CD4-positive, alpha-beta memory T cell (primary cell): ENCODE results near the gene CACNA1A. TPM values are rescaled to one million over a fixed set of nuclear protein-coding genes. Genes with fewer than 3 reads are reported as not detected.
"Not testable (repeated sequence)": the region's sequence is repeated elsewhere in the genome, so short reads cannot be mapped to it uniquely, and the experiment has no call there.

ENCODE experiments used
- CTCF ChIA-PET: fragments of 350-600 bp; sonication (Branson Sonifier 250); formaldehyde crosslinking; loops from one replicate; lab custom pipeline; 2021; ENCODE audit warnings: inconsistent platforms; ENCODE audit not compliant: partially characterized antibody; lab: Charles Lee
- POLR2A ChIA-PET: fragments of 350-600 bp; sonication (Branson Sonifier 250); formaldehyde crosslinking; loops from one replicate; lab custom pipeline; 2021; ENCODE audit not compliant: partially characterized antibody; lab: Charles Lee
- DNase-seq, 5 donors: peaks; one replicate each; pipeline versions ENCODE4 v3.0.0 to v3.0.0-alpha.2; 2020 to 2022; ENCODE audit warnings: mixed read lengths in 1 of 5
- H3K27ac ChIP-seq: one replicate; pipeline ENCODE4 v1.7.0; 2013; ENCODE audit warnings: low read depth, low read length
- H3K27me3 ChIP-seq: 2 replicates; pipeline ENCODE4 v1.7.0; 2013; ENCODE audit warnings: mild to moderate bottlenecking, low read length, moderate library complexity; ENCODE audit not compliant: insufficient read depth
- H3K36me3 ChIP-seq: 2 replicates; pipeline ENCODE4 v1.7.0; 2013; ENCODE audit warnings: mild to moderate bottlenecking, low read length, moderate library complexity; ENCODE audit not compliant: insufficient read depth
- H3K4me1 ChIP-seq: 2 replicates; pipeline ENCODE4 v1.7.0; 2013; ENCODE audit warnings: mild to moderate bottlenecking, low read length, moderate library complexity; ENCODE audit not compliant: insufficient read depth
- H3K4me3 ChIP-seq, 2 donors: one replicate each; pipeline ENCODE4 v1.7.0; 2013; ENCODE audit warnings: low read length in 2 of 2, mild to moderate bottlenecking in 1 of 2
- H3K9me3 ChIP-seq, 2 donors: one replicate each; pipeline ENCODE4 v1.7.0; 2013; ENCODE audit warnings: low read length in 2 of 2, control low read depth in 1 of 2; ENCODE audit not compliant: control insufficient read depth in 1 of 2
- H3K27ac Mint-ChIP-seq, 7 donors: one replicate each; pipeline ENCODE4 v1.8.0; 2020 to 2021; ENCODE audit warnings: mixed read lengths in 7 of 7, mild to moderate bottlenecking in 6 of 7, inconsistent platforms in 3 of 7, moderate library complexity in 3 of 7
- H3K27me3 Mint-ChIP-seq, 2 donors: one replicate each; pipeline ENCODE4 v1.8.0; 2020 to 2021; ENCODE audit warnings: mixed read lengths in 2 of 2
- H3K36me3 Mint-ChIP-seq, 2 donors: one replicate each; pipeline ENCODE4 v1.8.0; 2020 to 2021; ENCODE audit warnings: mixed read lengths in 2 of 2, inconsistent platforms in 1 of 2, mild to moderate bottlenecking in 1 of 2
- H3K4me1 Mint-ChIP-seq, 4 donors: one replicate each; pipeline ENCODE4 v1.8.0; 2020 to 2021; ENCODE audit warnings: mixed read lengths in 4 of 4, mild to moderate bottlenecking in 1 of 4
- H3K4me3 Mint-ChIP-seq, 8 donors: one replicate each; pipeline ENCODE4 v1.8.0; 2020 to 2021; ENCODE audit warnings: mixed read lengths in 8 of 8, mild to moderate bottlenecking in 7 of 8, moderate library complexity in 6 of 8, inconsistent platforms in 3 of 8
- H3K9me3 Mint-ChIP-seq, 8 donors: one replicate each; pipeline ENCODE4 v1.8.0; 2020 to 2021; ENCODE audit warnings: mixed read lengths in 8 of 8, mild to moderate bottlenecking in 5 of 8, inconsistent platforms in 3 of 8, moderate library complexity in 1 of 8
- intact Hi-C: fragments of 100-400 bp; cut with micrococcal nuclease; formaldehyde crosslinking; loops from one replicate; pipeline ENCODE4 v1.15.1; 2023
- polyA plus RNA-seq, 2 donors: library from polyadenylated mRNA; unstranded; fragments of 300-500 nt; fragmentation: Illumina TruSeq; gene quantifications; one replicate each; pipeline ENCODE4 v1.2.3, GENCODE V29; 2021
- total RNA-seq, 2 experiments: library from RNA; stranded (reverse); gene quantifications; one replicate each; pipeline ENCODE4 v1.2.3, GENCODE V29; 2021

CACNA1A gene
- total and polyA plus RNA-seq, 4 experiments from 2014 or later = 0.19 to 0.35 (median 0.26) TPM

- H3K4me1 ChIP-seq = no peaks in the 10 kb centered on the region
- Mint-ChIP-seq H3K4me3 (peak overlapping the region in 1 of 8 donors; percentile 95), H3K36me3 (peaks cover 0 to 2% of the 10 kb centered on the region in 2 donors), H3K27ac (no peak overlapping the region), H3K4me1 (peaks cover 4 to 13% (median 8%) of the 10 kb centered on the region in 4 donors), H3K9me3 (no peaks in the 10 kb centered on the region), H3K27me3 (no peaks in the 10 kb centered on the region)
- POLR2A ChIA-PET = interaction anchor here (1.5 kb wide), 1 partner anchor 55 kb away, joined by 7 read pairs; no protein-coding TSS in a partner anchor
- peak overlapping the region in 1 of 2 donors; percentile 60 for H3K4me3 ChIP-seq
- CTCF ChIA-PET = interaction anchor here (2.7 kb wide), 1 partner anchor 12 kb away, joined by 9 read pairs; no protein-coding TSS in a partner anchor
- no peaks in the 10 kb centered on the region for H3K36me3 ChIP-seq
- DNase-seq = no peak
- no peak overlapping the region for H3K27ac ChIP-seq
- intact Hi-C loops = no loop called here
- H3K27me3 ChIP-seq = no peaks in the 10 kb centered on the region
- no peaks in the 10 kb centered on the region for H3K9me3 ChIP-seq
Measured at GRCh38 chr19:13207237-13207845, 298.9 kb downstream of the CACNA1A start.

- no peaks in the 10 kb centered on the region for H3K27me3 Mint-ChIP-seq
- H3K27me3 ChIP-seq = no peaks in the 10 kb centered on the region
- no peaks in the 10 kb centered on the region for H3K4me1 ChIP-seq
- H3K36me3 Mint-ChIP-seq = peaks cover 0 to 2% of the 10 kb centered on the region in 2 donors
- H3K4me1 Mint-ChIP-seq = peaks cover 4 to 12% (median 8%) of the 10 kb centered on the region in 4 donors
- no peaks in the 10 kb centered on the region for H3K9me3 ChIP-seq
- H3K4me3 Mint-ChIP-seq = peak overlapping the region in 6 of 8 donors; percentile 42 to 77 (median 74)
- ChIA-PET POLR2A (interaction anchor here (0.6 to 1.3 kb wide), 2 partner anchors 43 to 51 kb away, joined by 3 to 6 read pairs; no protein-coding TSS in a partner anchor), CTCF (interaction anchor here (0.6 to 2.7 kb wide), 3 partner anchors 11 to 175 kb away, joined by 3 to 9 read pairs (median 4); no protein-coding TSS in a partner anchor)
- H3K27ac ChIP-seq = no peak overlapping the region
- DNase-seq = no peak
- H3K27ac Mint-ChIP-seq = peak overlapping the region in 3 of 7 donors; percentile 20 to 67 (median 66)
- H3K4me3 ChIP-seq = no peak overlapping the region
- intact Hi-C loops = no loop called here
- no peaks in the 10 kb centered on the region for H3K9me3 Mint-ChIP-seq
- no peaks in the 10 kb centered on the region for H3K36me3 ChIP-seq
Measured at GRCh38 chr19:13206587-13206986, 299.7 kb downstream of the CACNA1A start.

- intact Hi-C loops, POLR2A ChIA-PET, DNase-seq, H3K9me3 Mint-ChIP-seq, H3K36me3 Mint-ChIP-seq, H3K4me1 Mint-ChIP-seq, H3K27ac Mint-ChIP-seq, H3K4me3 Mint-ChIP-seq, H3K4me1 ChIP-seq, H3K36me3 ChIP-seq, H3K27me3 Mint-ChIP-seq, H3K27me3 ChIP-seq, H3K9me3 ChIP-seq, H3K4me3 ChIP-seq, H3K27ac ChIP-seq: not testable (repeated sequence)
- CTCF ChIA-PET = interaction anchor here (0.9 to 1.7 kb wide), 3 partner anchors 9 to 30 kb away, joined by 3 to 4 read pairs (median 3); no protein-coding TSS in a partner anchor
Measured at GRCh38 chr19:13202112-13202511, 304.2 kb downstream of the CACNA1A start.

- Mint-ChIP-seq H3K27ac (no peak overlapping the region), H3K36me3 (no peaks in the 10 kb centered on the region), H3K4me3 (no peak overlapping the region), H3K4me1 (peaks cover 10 to 18% (median 15%) of the 10 kb centered on the region in 4 donors), H3K27me3 (no peaks in the 10 kb centered on the region), H3K9me3 (no peaks in the 10 kb centered on the region)
- POLR2A ChIA-PET = interaction anchor here (1.5 kb wide), 1 partner anchor 44 kb away, joined by 5 read pairs; no protein-coding TSS in a partner anchor
- no peak for DNase-seq
- Histone ChIP-seq H3K9me3 (no peaks in the 10 kb centered on the region), H3K27ac (no peak overlapping the region), H3K36me3 (no peaks in the 10 kb centered on the region), H3K4me1 (peaks cover 25% of the 10 kb centered on the region), H3K4me3 (no peak overlapping the region), H3K27me3 (no peaks in the 10 kb centered on the region)
- CTCF ChIA-PET = interaction anchor here (0.7 kb wide), 1 partner anchor 402 kb away, joined by 3 read pairs; no protein-coding TSS in a partner anchor
- intact Hi-C loops = no loop called here
Measured at GRCh38 chr19:13198634-13199033, 307.6 kb downstream of the CACNA1A start.

- H3K36me3 ChIP-seq = no peaks in the 10 kb centered on the region
- H3K4me3 Mint-ChIP-seq = peak overlapping the region in 6 of 8 donors; percentile 9 to 68 (median 56)
- intact Hi-C loops = loop anchor here (1.0 to 2.0 kb wide), 3 partner anchors 17 to 45 kb away; partner anchors contain the start of genes IER2 and STX10
Measured at GRCh38 chr19:13195678-13196077, 310.6 kb downstream of the CACNA1A start.

GRCh38 chr19:13190781-13191540 lies 315.3 kb downstream of the CACNA1A start:
- Mint-ChIP-seq H3K4me3 (peak overlapping the region in 1 of 8 donors; percentile 29), H3K4me1 (peaks cover 18 to 55% (median 37%) of the 10 kb centered on the region in 4 donors), H3K36me3 (no peaks in the 10 kb centered on the region), H3K27me3 (no peaks in the 10 kb centered on the region), H3K9me3 (no peaks in the 10 kb centered on the region), H3K27ac (peak overlapping the region in 1 of 7 donors; percentile 27)
- ChIA-PET CTCF (interaction anchor here (1.4 to 5.2 kb wide), 2 partner anchors 11 to 72 kb away, joined by 3 to 91 read pairs; no protein-coding TSS in a partner anchor), POLR2A (interaction anchor here (1.0 to 5.9 kb wide), 4 partner anchors 23 to 35 kb away, joined by 3 to 29 read pairs (median 6); no protein-coding TSS in a partner anchor)
- Histone ChIP-seq H3K27me3 (no peaks in the 10 kb centered on the region), H3K4me1 (peaks cover 46% of the 10 kb centered on the region), H3K4me3 (no peak overlapping the region), H3K27ac (no peak overlapping the region), H3K9me3 (no peaks in the 10 kb centered on the region), H3K36me3 (no peaks in the 10 kb centered on the region)
- DNase-seq = no peak
- intact Hi-C loops = no loop called here

More at GRCh38 chr19:13195678-13196077, 310.6 kb downstream of the CACNA1A start:
- H3K4me1 Mint-ChIP-seq = peaks cover 12 to 32% (median 23%) of the 10 kb centered on the region in 4 donors
- H3K27ac ChIP-seq = no peak overlapping the region
- peak overlapping the region in 6 of 7 donors; percentile 52 to 91 (median 75) for H3K27ac Mint-ChIP-seq
- peaks cover 39% of the 10 kb centered on the region for H3K4me1 ChIP-seq
- POLR2A ChIA-PET = interaction anchor here (0.9 to 5.9 kb wide), 13 partner anchors 13 to 96 kb away, joined by 3 to 69 read pairs (median 10); partner anchors contain the start of genes IER2, NACC1 and STX10
- H3K9me3 ChIP-seq = no peaks in the 10 kb centered on the region
- CTCF ChIA-PET = interaction anchor here (0.9 to 5.2 kb wide), 30 partner anchors 9 to 394 kb away, joined by 3 to 91 read pairs (median 8); partner anchors contain the start of genes GCDH, IER2 and STX10
- H3K36me3 Mint-ChIP-seq = no peaks in the 10 kb centered on the region
- H3K4me3 ChIP-seq = no peak overlapping the region
- DNase-seq = peak; percentile 60 to 66 (median 62)
- H3K9me3 Mint-ChIP-seq = no peaks in the 10 kb centered on the region
- no peaks in the 10 kb centered on the region for H3K27me3 Mint-ChIP-seq
- H3K27me3 ChIP-seq = no peaks in the 10 kb centered on the region
